K562 (cell line): Measurements from ENCODE around the gene PTGIS. TPM values are rescaled to one million over a fixed set of nuclear protein-coding genes. Genes with fewer than 3 reads are reported as not detected.

Experiments used
- ARHGAP35 ChIP-seq: fragments of 450-650 bp; IDR thresholded peaks from 2 replicates; pipeline ENCODE4 v1.6.1; 2018; ENCODE audit not compliant: partially characterized antibody
- BHLHE40 ChIP-seq: IDR thresholded peaks from 2 replicates; pipeline ENCODE4 v1.6.1; 2011; ENCODE audit warnings: low read length, improper control_type of control experiment
- CBX1 ChIP-seq: sonication (generic); IDR thresholded peaks from 2 replicates; pipeline ENCODE4 v1.6.1; 2016; ENCODE audit warnings: antibody characterized with exemption, low read depth, mild to moderate bottlenecking
- DPF2 ChIP-seq: fragments of 450-650 bp; IDR thresholded peaks from 2 replicates; pipeline ENCODE4 v1.6.1; 2016
- FOS ChIP-seq: IDR thresholded peaks from 3 replicates; pipeline ENCODE4 v1.6.1; 2011; ENCODE audit not compliant: insufficient read length; ENCODE audit errors: extremely low read depth
- HDAC1 ChIP-seq, 2 experiments: fragments of 450-650 bp; IDR thresholded peaks; 2 replicates each; pipeline ENCODE4 v1.6.1; 2016 to 2017; ENCODE audit warnings: inconsistent platforms in 1 of 2, mild to moderate bottlenecking in 1 of 2, moderate library complexity in 1 of 2
- HDAC2 ChIP-seq: fragments of 450-650 bp; IDR thresholded peaks from 2 replicates; pipeline ENCODE4 v1.6.1; 2016; ENCODE audit warnings: mild to moderate bottlenecking
- NR2C2 ChIP-seq, 2 experiments: fragments of 200-800 bp in 1 of 2; sonication (Bioruptor generic) in 1 of 2; sonication (generic) in 1 of 2; formaldehyde crosslinking in 1 of 2; IDR thresholded peaks; 2 replicates each; pipeline versions ENCODE4 v1.6.1 to v1.8.0; 2016 to 2022; ENCODE audit warnings: mild to moderate bottlenecking in 1 of 2, missing compliant biosample characterization in 1 of 2, missing genetic modification characterization in 1 of 2, missing genetic modification reagents in 1 of 2
- PML ChIP-seq: IDR thresholded peaks from 2 replicates; pipeline ENCODE4 v1.6.1; 2012; ENCODE audit warnings: low read length, inconsistent platforms
- POLR2AphosphoS2 ChIP-seq: IDR thresholded peaks from 2 replicates; pipeline ENCODE4 v1.6.1; 2012; ENCODE audit warnings: low read length, improper control_type of control experiment
- XRCC4 ChIP-seq: IDR thresholded peaks from one replicate; pipeline ENCODE4 v1.6.1; 2011; ENCODE audit not compliant: insufficient read depth, insufficient read length; ENCODE audit errors: extremely low read depth
- ZBTB7A ChIP-seq: IDR thresholded peaks from 2 replicates; pipeline ENCODE4 v1.6.1; 2011; ENCODE audit warnings: low read depth, mild to moderate bottlenecking, low read length, moderate library complexity, borderline replicate concordance; ENCODE audit not compliant: control insufficient read depth
- ZNF134 ChIP-seq: fragments of 250-450 bp; sonication (Bioruptor Pico); conservative IDR thresholded peaks from 2 replicates; pipeline ENCODE4 v1.4.0; 2020
- polyA plus RNA-seq, 8 experiments: library from polyadenylated mRNA; depleted of rRNA in 4 of 8; stranded (reverse) in 5 of 8; unstranded in 3 of 8; fragments of >200 nt; fragmentation: Nextera tagmentation in 2 of 8; fragmentation: Illumina TruSeq in 1 of 8; extraction: Ambion mirVana in 2 of 8; extraction: Trizol in 1 of 8; gene quantifications; 2 replicates each; pipeline versions ENCODE4 v1.2.1 to v1.2.3, GENCODE V29; 2011 to 2014; ENCODE audit warnings: inconsistent platforms in 1 of 8, missing spikeins in 1 of 8
- total RNA-seq, 7 experiments: library from RNA; depleted of rRNA in 6 of 7; stranded (reverse); fragments of >200 nt in 6 of 7; fragmentation: Illumina TruSeq in 2 of 7; extraction: Trizol in 2 of 7; gene quantifications; 2 replicates each; pipeline versions ENCODE4 v1.2.1 to v1.2.3, GENCODE V29; 2011 to 2021; ENCODE audit warnings: low replicate concordance in 1 of 7
- TF ChIP-seq, protein P1 (sequence below), 3 experiments: fragments of 200-800 bp in 1 of 3; sonication (Bioruptor generic) in 1 of 3; sonication (generic) in 1 of 3; formaldehyde crosslinking in 1 of 3; IDR thresholded peaks; 2 replicates each; pipeline versions ENCODE4 v1.6.1 to v1.8.0; 2016 to 2022; ENCODE audit warnings: mild to moderate bottlenecking in 2 of 3, missing compliant biosample characterization in 2 of 3, missing genetic modification characterization in 2 of 3, missing genetic modification reagents in 1 of 3
- TF ChIP-seq, protein P2 (sequence below), 2 experiments: IDR thresholded peaks in 1 of 2; conservative IDR thresholded peaks in 1 of 2; 2 replicates each; pipeline ENCODE4 v1.6.1; 2016; ENCODE audit warnings: low read depth in 2 of 2, mild to moderate bottlenecking in 1 of 2, missing compliant biosample characterization in 1 of 2, missing genetic modification characterization in 1 of 2, moderate library complexity in 1 of 2
- TF ChIP-seq, protein P3 (sequence below): fragments of 250-450 bp; sonication (Bioruptor Pico); IDR thresholded peaks from 2 replicates; pipeline ENCODE4 v1.4.0; 2020; ENCODE audit warnings: mild to moderate bottlenecking, moderate library complexity, borderline replicate concordance
- TF ChIP-seq, protein P4 (sequence below): fragments of 450-650 bp; IDR thresholded peaks from 2 replicates; pipeline ENCODE4 v1.6.1; 2016
- TF ChIP-seq, protein P5 (sequence below): sonication (generic); IDR thresholded peaks from 2 replicates; pipeline ENCODE4 v1.6.1; 2016

PTGIS gene
- total and polyA plus RNA-seq, 9 of the 15 experiments (the other 6 are each of a cell fraction or from before 2014, with no cell fraction given): not detected

DNA sequence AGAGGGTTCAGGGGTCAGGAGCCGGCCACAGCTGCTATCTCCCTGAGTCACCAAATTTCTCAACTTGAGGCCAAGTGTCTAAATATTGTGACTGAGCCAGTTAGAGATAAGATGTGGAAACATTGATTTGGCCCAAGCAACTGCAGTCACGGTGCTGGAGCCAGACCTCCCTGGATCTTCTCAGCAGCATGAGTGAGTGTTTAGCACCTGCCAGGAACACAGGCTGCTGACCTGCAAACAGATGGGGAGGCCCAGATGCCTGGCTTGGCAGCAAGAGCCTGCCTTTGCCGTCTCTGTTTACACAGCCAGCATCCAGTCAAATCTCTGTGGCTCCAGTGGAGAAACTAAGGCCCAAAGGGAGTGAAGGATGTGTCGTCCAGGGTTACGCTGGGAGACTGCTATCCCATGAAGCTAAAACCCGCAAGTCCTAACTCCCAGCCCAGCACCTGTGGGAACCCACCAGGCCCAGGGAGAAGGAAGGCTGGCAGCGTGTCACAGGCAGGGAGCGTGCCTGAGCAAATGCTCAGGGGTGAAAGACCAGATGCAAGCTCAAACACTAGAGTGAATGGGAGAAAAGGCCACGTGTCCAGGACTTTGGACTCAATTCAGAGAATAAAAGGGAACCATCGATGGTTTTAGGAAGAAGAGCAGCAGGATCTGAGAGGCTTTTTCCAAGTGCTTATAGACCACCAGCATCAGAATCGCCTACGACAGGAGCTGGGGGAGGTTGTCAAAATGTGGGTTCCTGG, 15.9 kb upstream of the PTGIS start (continued):
- TF ChIP-seq, protein P1, sequence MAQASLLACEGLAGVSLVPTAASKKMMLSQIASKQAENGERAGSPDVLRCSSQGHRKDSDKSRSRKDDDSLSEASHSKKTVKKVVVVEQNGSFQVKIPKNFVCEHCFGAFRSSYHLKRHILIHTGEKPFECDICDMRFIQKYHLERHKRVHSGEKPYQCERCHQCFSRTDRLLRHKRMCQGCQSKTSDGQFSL (CRISPR knock-in tag; IDR thresholded peaks at IDR 0.05): 0 out of 2 replicates have a peak, but pooled peaks have one; percentile 14
- TF ChIP-seq, protein P1 (tag; IDR thresholded peaks at IDR 0.05): no peak
- TF ChIP-seq CBX1 (no peak), BHLHE40 (peak; percentile 55), HDAC1 (IDR thresholded peaks at IDR 0.05) (peak in 1 of 2 experiments; percentile 74; a peak in 2 of 4 replicates), DPF2 (peak; percentile 64), ZBTB7A (no peak), HDAC2 (peak; percentile 73), NR2C2 (CRISPR knock-in tag; IDR thresholded peaks at IDR 0.05) (peak; percentile 90), NR2C2 (tag; IDR thresholded peaks at IDR 0.05) (peak; percentile 95), XRCC4 (no peak), POLR2AphosphoS2 (no peak), ARHGAP35 (no peak), ZNF134 (CRISPR knock-in tag) (no peak), FOS (peak; percentile 22), PML (0 out of 2 replicates have a peak, but pooled peaks have one; percentile 18)
- TF ChIP-seq, protein P2, sequence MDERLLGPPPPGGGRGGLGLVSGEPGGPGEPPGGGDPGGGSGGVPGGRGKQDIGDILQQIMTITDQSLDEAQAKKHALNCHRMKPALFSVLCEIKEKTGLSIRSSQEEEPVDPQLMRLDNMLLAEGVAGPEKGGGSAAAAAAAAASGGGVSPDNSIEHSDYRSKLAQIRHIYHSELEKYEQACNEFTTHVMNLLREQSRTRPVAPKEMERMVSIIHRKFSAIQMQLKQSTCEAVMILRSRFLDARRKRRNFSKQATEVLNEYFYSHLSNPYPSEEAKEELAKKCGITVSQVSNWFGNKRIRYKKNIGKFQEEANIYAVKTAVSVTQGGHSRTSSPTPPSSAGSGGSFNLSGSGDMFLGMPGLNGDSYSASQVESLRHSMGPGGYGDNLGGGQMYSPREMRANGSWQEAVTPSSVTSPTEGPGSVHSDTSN (CRISPR knock-in tag; IDR thresholded peaks at IDR 0.05; ENCODE audit: low read depth): no peak
- TF ChIP-seq, protein P2 (tag; conservative IDR thresholded peaks at IDR 0.05; ENCODE audit: low read depth): 0 out of 2 replicates have a peak, but pooled peaks have one; percentile 33
- TF ChIP-seq, protein P3, sequence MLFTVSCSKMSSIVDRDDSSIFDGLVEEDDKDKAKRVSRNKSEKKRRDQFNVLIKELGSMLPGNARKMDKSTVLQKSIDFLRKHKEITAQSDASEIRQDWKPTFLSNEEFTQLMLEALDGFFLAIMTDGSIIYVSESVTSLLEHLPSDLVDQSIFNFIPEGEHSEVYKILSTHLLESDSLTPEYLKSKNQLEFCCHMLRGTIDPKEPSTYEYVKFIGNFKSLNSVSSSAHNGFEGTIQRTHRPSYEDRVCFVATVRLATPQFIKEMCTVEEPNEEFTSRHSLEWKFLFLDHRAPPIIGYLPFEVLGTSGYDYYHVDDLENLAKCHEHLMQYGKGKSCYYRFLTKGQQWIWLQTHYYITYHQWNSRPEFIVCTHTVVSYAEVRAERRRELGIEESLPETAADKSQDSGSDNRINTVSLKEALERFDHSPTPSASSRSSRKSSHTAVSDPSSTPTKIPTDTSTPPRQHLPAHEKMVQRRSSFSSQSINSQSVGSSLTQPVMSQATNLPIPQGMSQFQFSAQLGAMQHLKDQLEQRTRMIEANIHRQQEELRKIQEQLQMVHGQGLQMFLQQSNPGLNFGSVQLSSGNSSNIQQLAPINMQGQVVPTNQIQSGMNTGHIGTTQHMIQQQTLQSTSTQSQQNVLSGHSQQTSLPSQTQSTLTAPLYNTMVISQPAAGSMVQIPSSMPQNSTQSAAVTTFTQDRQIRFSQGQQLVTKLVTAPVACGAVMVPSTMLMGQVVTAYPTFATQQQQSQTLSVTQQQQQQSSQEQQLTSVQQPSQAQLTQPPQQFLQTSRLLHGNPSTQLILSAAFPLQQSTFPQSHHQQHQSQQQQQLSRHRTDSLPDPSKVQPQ (CRISPR knock-in tag): no peak
- TF ChIP-seq, protein P4, sequence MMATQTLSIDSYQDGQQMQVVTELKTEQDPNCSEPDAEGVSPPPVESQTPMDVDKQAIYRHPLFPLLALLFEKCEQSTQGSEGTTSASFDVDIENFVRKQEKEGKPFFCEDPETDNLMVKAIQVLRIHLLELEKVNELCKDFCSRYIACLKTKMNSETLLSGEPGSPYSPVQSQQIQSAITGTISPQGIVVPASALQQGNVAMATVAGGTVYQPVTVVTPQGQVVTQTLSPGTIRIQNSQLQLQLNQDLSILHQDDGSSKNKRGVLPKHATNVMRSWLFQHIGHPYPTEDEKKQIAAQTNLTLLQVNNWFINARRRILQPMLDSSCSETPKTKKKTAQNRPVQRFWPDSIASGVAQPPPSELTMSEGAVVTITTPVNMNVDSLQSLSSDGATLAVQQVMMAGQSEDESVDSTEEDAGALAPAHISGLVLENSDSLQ: no peak
- TF ChIP-seq, protein P5, sequence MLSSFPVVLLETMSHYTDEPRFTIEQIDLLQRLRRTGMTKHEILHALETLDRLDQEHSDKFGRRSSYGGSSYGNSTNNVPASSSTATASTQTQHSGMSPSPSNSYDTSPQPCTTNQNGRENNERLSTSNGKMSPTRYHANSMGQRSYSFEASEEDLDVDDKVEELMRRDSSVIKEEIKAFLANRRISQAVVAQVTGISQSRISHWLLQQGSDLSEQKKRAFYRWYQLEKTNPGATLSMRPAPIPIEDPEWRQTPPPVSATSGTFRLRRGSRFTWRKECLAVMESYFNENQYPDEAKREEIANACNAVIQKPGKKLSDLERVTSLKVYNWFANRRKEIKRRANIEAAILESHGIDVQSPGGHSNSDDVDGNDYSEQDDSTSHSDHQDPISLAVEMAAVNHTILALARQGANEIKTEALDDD: no peak
